ENCODE data around the gene BSN. TPM values are rescaled to one million over a fixed set of nuclear protein-coding genes. Genes with fewer than 3 reads are reported as not detected.

Gene BSN
- total and polyA plus RNA-seq, 7 donors = under 0.01 to 0.81 (median 0.61) TPM; not detected in 1

- 89 to 93% methylated on average over 13 of the region's 13 CpGs for WGBS, 2 donors
- peaks cover 0 to 17% (median 16%) of the 10 kb centered on the region in 4 donors for H3K4me1 ChIP-seq
- TF ChIP-seq POLR2AphosphoS5 (IDR thresholded peaks at IDR 0.05) (no peak), EP300 (IDR thresholded peaks at IDR 0.05) (no peak)
- intact Hi-C loops (cut with DNase I) = no loop called here
- H3K9me3 ChIP-seq = no peaks in the 10 kb centered on the region
- DNase-seq = peak; percentile 58
- no peak overlapping the region for H3K27ac ChIP-seq
- no peaks in the 10 kb centered on the region for H3K27me3 ChIP-seq
- no peak overlapping the region for H3K4me3 ChIP-seq
- H3K36me3 ChIP-seq = peaks cover 6 to 42% (median 8%) of the 10 kb centered on the region in 4 donors
These were observed 160.7 kb downstream of the BSN start for GRCh38 chr3:49714728-49715550.

GRCh38 chr3:49715611-49716121 lies 161.4 kb downstream of the BSN start:
- H3K4me3 ChIP-seq = no peak overlapping the region
- H3K4me1 ChIP-seq = peaks cover 0 to 23% (median 20%) of the 10 kb centered on the region in 4 donors
- H3K27ac ChIP-seq = no peak overlapping the region
- intact Hi-C loops (cut with DNase I) = no loop called here
- DNase-seq = peak; percentile 65
- no peaks in the 10 kb centered on the region for H3K27me3 ChIP-seq
- TF ChIP-seq CTCF (IDR thresholded peaks at IDR 0.05) = no peak
- TF ChIP-seq POLR2AphosphoS5 (IDR thresholded peaks at IDR 0.05) = no peak
- no peak for TF ChIP-seq POLR2A (IDR thresholded peaks at IDR 0.05)
- no peak for TF ChIP-seq EP300 (IDR thresholded peaks at IDR 0.05)
- H3K36me3 ChIP-seq = peaks cover 6 to 44% (median 8%) of the 10 kb centered on the region in 4 donors
- H3K9me3 ChIP-seq = no peaks in the 10 kb centered on the region
- 93 to 94% methylated on average over 13 of the region's 13 CpGs for WGBS, 2 donors

- Histone ChIP-seq H3K9me3 (no peaks in the 10 kb centered on the region), H3K27ac (no peak overlapping the region), H3K4me3 (no peak overlapping the region), H3K36me3 (peaks cover 8 to 44% (median 9%) of the 10 kb centered on the region in 4 donors), H3K4me1 (peaks cover 0 to 23% (median 20%) of the 10 kb centered on the region in 4 donors), H3K27me3 (no peaks in the 10 kb centered on the region)
- intact Hi-C loops (cut with DNase I) = no loop called here
- WGBS, 2 donors = 92 to 96% methylated on average over 7 of the region's 7 CpGs
- TF ChIP-seq CTCF (IDR thresholded peaks at IDR 0.05) = no peak
- no peak for TF ChIP-seq POLR2A (IDR thresholded peaks at IDR 0.05)
- TF ChIP-seq EP300 (IDR thresholded peaks at IDR 0.05) = no peak
- no peak for TF ChIP-seq POLR2AphosphoS5 (IDR thresholded peaks at IDR 0.05)
- peak; percentile 50 for DNase-seq
These were observed 161.9 kb downstream of the BSN start for GRCh38 chr3:49716169-49716568.

- no peaks in the 10 kb centered on the region for H3K27me3 ChIP-seq
- peaks cover 8 to 47% (median 13%) of the 10 kb centered on the region in 4 donors for H3K36me3 ChIP-seq
- H3K27ac ChIP-seq = no peak overlapping the region
- TF ChIP-seq CTCF (IDR thresholded peaks at IDR 0.05) = no peak
- TF ChIP-seq EP300 (IDR thresholded peaks at IDR 0.05) = no peak
- intact Hi-C loops (cut with DNase I) = no loop called here
- no peaks in the 10 kb centered on the region for H3K9me3 ChIP-seq
- H3K4me1 ChIP-seq = peaks cover 0 to 23% (median 20%) of the 10 kb centered on the region in 4 donors
- peak; percentile 60 for DNase-seq
- no peak overlapping the region for H3K4me3 ChIP-seq
- 91 to 96% methylated on average over 16 of the region's 16 CpGs for WGBS, 2 donors
These were observed 162.5 kb downstream of the BSN start for GRCh38 chr3:49716691-49717210.

GRCh38 chr3:49717211-49717958 lies 163.1 kb downstream of the BSN start:
- Histone ChIP-seq H3K9me3 (no peaks in the 10 kb centered on the region), H3K27me3 (no peaks in the 10 kb centered on the region), H3K4me3 (no peak overlapping the region), H3K4me1 (peaks cover 0 to 30% (median 23%) of the 10 kb centered on the region in 4 donors), H3K27ac (no peak overlapping the region), H3K36me3 (peaks cover 8 to 49% (median 11%) of the 10 kb centered on the region in 4 donors)
- intact Hi-C loops (cut with DNase I) = no loop called here
- DNase-seq = no peak
- 85 to 94% methylated on average over 14 of the region's 14 CpGs for WGBS, 2 donors
- TF ChIP-seq POLR2A (IDR thresholded peaks at IDR 0.05) (no peak), CTCF (IDR thresholded peaks at IDR 0.05) (no peak), POLR2AphosphoS5 (IDR thresholded peaks at IDR 0.05) (no peak), EP300 (IDR thresholded peaks at IDR 0.05) (no peak)
